HepG2 (cell line): ENCODE results near the gene CYP2A6. TPM values are rescaled to one million over a fixed set of nuclear protein-coding genes. Genes with fewer than 3 reads are reported as not detected.
A peak's percentile ranks its signal among the peaks of the same experiment; 100 is the strongest.

Source experiments
- CC2D1A ChIP-seq: sonication (generic); formaldehyde crosslinking; IDR thresholded peaks from 2 replicates; pipeline ENCODE4 v1.8.1; 2023; ENCODE audit warnings: mild to moderate bottlenecking, missing genetic modification reagents
- JARID2 ChIP-seq: sonication (generic); formaldehyde crosslinking; IDR thresholded peaks from 2 replicates; pipeline ENCODE4 v1.8.1; 2023; ENCODE audit warnings: missing genetic modification reagents, inconsistent platforms; ENCODE audit not compliant: insufficient replicate concordance
- REXO4 ChIP-seq: sonication (generic); formaldehyde crosslinking; IDR thresholded peaks from 2 replicates; pipeline ENCODE4 v1.8.0; 2022; ENCODE audit warnings: missing genetic modification reagents, mild to moderate bottlenecking, borderline replicate concordance
- STAG1 ChIP-seq: sonication (generic); formaldehyde crosslinking; IDR thresholded peaks from 2 replicates; pipeline ENCODE4 v1.4.0; 2020; ENCODE audit warnings: missing genetic modification reagents
- TEAD2 ChIP-seq: sonication (generic); formaldehyde crosslinking; IDR thresholded peaks from 2 replicates; pipeline ENCODE4 v1.9.0; 2021; ENCODE audit warnings: missing genetic modification reagents
- ZFAT ChIP-seq: sonication (generic); formaldehyde crosslinking; conservative IDR thresholded peaks from 2 replicates; pipeline ENCODE4 v1.8.1; 2023; ENCODE audit warnings: missing genetic modification reagents, inconsistent platforms
- ZNF136 ChIP-seq: sonication (generic); formaldehyde crosslinking; IDR thresholded peaks from 2 replicates; pipeline ENCODE4 v1.8.1; 2022; ENCODE audit warnings: low read depth, mild to moderate bottlenecking, moderate library complexity, missing genetic modification reagents
- ZNF232 ChIP-seq: sonication (generic); formaldehyde crosslinking; IDR thresholded peaks from 2 replicates; pipeline ENCODE4 v1.4.0; 2020; ENCODE audit warnings: missing genetic modification reagents, borderline replicate concordance
- ZNF264 ChIP-seq: sonication (generic); formaldehyde crosslinking; IDR thresholded peaks from 2 replicates; pipeline ENCODE4 v1.4.0; 2020; ENCODE audit warnings: missing genetic modification reagents
- ZNF672 ChIP-seq: sonication (generic); formaldehyde crosslinking; IDR thresholded peaks from 2 replicates; pipeline ENCODE4 v1.8.1; 2022; ENCODE audit warnings: missing genetic modification reagents
- ZNF792 ChIP-seq: IDR thresholded peaks from 2 replicates; pipeline ENCODE4 v1.6.1; 2016
- ZSCAN21 ChIP-seq: sonication (generic); formaldehyde crosslinking; IDR thresholded peaks from 2 replicates; pipeline ENCODE4 v1.8.0; 2022; ENCODE audit warnings: mild to moderate bottlenecking, missing genetic modification reagents, moderate library complexity, borderline replicate concordance
- polyA plus RNA-seq, 8 experiments: library from polyadenylated mRNA; depleted of rRNA in 3 of 8; stranded (reverse) in 7 of 8; unstranded in 1 of 8; fragments of >200 nt; fragmentation: Illumina TruSeq in 4 of 8; extraction: Trizol in 4 of 8; gene quantifications; 2 replicates each; pipeline versions ENCODE4 v1.2.1 to v1.2.3, GENCODE V29; 2011 to 2016; ENCODE audit warnings: low read depth in 4 of 8, missing spikeins in 1 of 8, mixed read lengths in 1 of 8; ENCODE audit not compliant: insufficient read depth in 1 of 8
- total RNA-seq, 5 experiments: library from RNA; depleted of rRNA; stranded (reverse); fragments of >200 nt; fragmentation: Illumina TruSeq; extraction: Trizol; gene quantifications; 2 replicates each; pipeline ENCODE4 v1.2.3, GENCODE V29; 2016; ENCODE audit warnings: low read depth in 1 of 5
- TF ChIP-seq, protein P1 (sequence below): IDR thresholded peaks from 2 replicates; pipeline ENCODE4 v1.6.1; 2016; ENCODE audit warnings: control low read depth
- TF ChIP-seq, protein P2 (sequence below): sonication (generic); formaldehyde crosslinking; IDR thresholded peaks from 2 replicates; pipeline ENCODE4 v1.4.0; 2020; ENCODE audit warnings: missing genetic modification reagents, low read depth, mild to moderate bottlenecking, borderline replicate concordance
- TF ChIP-seq, protein P3 (sequence below): IDR thresholded peaks from 2 replicates; pipeline ENCODE4 v1.6.1; 2016
- TF ChIP-seq, protein P4 (sequence below): fragments of 450-650 bp; IDR thresholded peaks from 2 replicates; pipeline ENCODE4 v1.6.1; 2017; ENCODE audit warnings: mild to moderate bottlenecking
- TF ChIP-seq, protein P5 (sequence below): sonication (generic); formaldehyde crosslinking; IDR thresholded peaks from 2 replicates; pipeline ENCODE4 v1.5.0; 2020; ENCODE audit warnings: mild to moderate bottlenecking, missing genetic modification reagents
- TF ChIP-seq, protein P6 (sequence below): sonication (generic); formaldehyde crosslinking; conservative IDR thresholded peaks from 2 replicates; pipeline ENCODE4 v1.4.0; 2020; ENCODE audit warnings: missing genetic modification reagents

The CYP2A6 gene
- total and polyA plus RNA-seq, 2 of the 13 experiments (the other 11 are each of a cell fraction or from before 2014, with no cell fraction given), result not detected

DNA sequence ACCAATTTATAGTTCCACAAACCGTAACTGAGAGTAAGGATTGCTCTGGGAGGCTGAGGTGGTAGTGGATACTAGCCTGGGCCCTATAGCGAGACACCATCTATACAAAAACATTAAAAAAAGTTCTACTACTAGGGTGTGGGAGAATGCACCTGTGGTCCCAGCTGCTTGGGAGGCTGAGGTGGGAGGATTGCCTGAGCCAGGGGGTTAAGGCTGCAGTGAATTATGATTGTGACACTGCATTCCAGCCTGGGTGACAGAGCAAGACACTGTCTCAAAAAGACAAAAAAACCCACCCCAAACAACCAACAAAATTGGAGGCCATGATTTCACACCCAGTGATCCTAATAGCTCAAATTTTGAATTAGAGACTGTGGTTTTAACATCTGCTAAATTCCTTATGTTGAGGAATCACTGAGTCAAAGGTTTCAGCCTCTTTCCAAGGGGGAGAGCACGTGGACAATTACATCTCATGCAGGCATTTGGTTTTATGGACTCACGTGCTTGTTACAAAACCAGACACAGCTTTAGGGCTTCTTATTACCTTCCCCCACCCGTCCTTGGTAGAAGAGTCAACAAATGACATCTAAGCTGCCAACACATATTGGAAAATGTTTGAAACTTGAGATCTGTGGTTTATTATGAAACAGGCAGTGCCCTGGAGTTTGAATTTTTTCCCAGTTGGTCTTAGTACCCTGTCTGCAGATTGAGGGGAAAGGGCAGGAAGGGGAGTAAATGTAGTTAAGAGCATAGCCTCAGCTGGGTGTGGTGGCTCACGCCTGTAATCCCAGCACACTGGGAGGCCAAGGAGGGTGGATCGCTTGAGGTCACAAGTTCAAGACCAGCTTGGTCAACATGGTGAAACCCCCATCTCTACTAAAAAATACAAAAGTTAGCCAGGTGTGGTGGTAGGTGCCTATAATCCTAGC, 18.5 kb downstream of the CYP2A6 start (continued):
- TF ChIP-seq, protein P1, sequence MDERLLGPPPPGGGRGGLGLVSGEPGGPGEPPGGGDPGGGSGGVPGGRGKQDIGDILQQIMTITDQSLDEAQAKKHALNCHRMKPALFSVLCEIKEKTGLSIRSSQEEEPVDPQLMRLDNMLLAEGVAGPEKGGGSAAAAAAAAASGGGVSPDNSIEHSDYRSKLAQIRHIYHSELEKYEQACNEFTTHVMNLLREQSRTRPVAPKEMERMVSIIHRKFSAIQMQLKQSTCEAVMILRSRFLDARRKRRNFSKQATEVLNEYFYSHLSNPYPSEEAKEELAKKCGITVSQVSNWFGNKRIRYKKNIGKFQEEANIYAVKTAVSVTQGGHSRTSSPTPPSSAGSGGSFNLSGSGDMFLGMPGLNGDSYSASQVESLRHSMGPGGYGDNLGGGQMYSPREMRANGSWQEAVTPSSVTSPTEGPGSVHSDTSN (CRISPR knock-in tag), result no peak
- no peak for TF ChIP-seq REXO4 (CRISPR knock-in tag)
- TF ChIP-seq CC2D1A (CRISPR knock-in tag), result no peak
- TF ChIP-seq ZNF672, result no peak
- TF ChIP-seq ZFAT (CRISPR knock-in tag), result no peak
- TF ChIP-seq TEAD2 (CRISPR knock-in tag), result no peak
- TF ChIP-seq, protein P2, sequence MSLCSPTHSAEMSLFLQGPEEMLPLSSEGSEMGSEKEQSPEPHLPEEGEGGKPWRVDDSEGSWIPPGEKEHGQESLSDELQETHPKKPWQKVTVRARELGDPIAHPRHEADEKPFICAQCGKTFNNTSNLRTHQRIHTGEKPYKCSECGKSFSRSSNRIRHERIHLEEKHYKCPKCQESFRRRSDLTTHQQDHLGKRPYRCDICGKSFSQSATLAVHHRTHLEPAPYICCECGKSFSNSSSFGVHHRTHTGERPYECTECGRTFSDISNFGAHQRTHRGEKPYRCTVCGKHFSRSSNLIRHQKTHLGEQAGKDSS (CRISPR knock-in tag), result no peak
- no peak for TF ChIP-seq ZNF136 (CRISPR knock-in tag)
- peak; percentile 71; the same call in 1 of the 2 replicates for TF ChIP-seq ZNF232 (CRISPR knock-in tag)
- peak; percentile 94 for TF ChIP-seq ZNF264 (CRISPR knock-in tag)
- TF ChIP-seq, protein P3, sequence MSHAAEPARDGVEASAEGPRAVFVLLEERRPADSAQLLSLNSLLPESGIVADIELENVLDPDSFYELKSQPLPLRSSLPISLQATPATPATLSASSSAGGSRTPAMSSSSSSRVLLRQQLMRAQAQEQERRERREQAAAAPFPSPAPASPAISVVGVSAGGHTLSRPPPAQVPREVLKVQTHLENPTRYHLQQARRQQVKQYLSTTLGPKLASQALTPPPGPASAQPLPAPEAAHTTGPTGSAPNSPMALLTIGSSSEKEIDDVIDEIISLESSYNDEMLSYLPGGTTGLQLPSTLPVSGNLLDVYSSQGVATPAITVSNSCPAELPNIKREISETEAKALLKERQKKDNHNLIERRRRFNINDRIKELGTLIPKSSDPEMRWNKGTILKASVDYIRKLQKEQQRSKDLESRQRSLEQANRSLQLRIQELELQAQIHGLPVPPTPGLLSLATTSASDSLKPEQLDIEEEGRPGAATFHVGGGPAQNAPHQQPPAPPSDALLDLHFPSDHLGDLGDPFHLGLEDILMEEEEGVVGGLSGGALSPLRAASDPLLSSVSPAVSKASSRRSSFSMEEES, result peak; percentile 97
- TF ChIP-seq, protein P4, sequence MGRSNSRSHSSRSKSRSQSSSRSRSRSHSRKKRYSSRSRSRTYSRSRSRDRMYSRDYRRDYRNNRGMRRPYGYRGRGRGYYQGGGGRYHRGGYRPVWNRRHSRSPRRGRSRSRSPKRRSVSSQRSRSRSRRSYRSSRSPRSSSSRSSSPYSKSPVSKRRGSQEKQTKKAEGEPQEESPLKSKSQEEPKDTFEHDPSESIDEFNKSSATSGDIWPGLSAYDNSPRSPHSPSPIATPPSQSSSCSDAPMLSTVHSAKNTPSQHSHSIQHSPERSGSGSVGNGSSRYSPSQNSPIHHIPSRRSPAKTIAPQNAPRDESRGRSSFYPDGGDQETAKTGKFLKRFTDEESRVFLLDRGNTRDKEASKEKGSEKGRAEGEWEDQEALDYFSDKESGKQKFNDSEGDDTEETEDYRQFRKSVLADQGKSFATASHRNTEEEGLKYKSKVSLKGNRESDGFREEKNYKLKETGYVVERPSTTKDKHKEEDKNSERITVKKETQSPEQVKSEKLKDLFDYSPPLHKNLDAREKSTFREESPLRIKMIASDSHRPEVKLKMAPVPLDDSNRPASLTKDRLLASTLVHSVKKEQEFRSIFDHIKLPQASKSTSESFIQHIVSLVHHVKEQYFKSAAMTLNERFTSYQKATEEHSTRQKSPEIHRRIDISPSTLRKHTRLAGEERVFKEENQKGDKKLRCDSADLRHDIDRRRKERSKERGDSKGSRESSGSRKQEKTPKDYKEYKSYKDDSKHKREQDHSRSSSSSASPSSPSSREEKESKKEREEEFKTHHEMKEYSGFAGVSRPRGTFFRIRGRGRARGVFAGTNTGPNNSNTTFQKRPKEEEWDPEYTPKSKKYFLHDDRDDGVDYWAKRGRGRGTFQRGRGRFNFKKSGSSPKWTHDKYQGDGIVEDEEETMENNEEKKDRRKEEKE, result no peak
- TF ChIP-seq, protein P5, sequence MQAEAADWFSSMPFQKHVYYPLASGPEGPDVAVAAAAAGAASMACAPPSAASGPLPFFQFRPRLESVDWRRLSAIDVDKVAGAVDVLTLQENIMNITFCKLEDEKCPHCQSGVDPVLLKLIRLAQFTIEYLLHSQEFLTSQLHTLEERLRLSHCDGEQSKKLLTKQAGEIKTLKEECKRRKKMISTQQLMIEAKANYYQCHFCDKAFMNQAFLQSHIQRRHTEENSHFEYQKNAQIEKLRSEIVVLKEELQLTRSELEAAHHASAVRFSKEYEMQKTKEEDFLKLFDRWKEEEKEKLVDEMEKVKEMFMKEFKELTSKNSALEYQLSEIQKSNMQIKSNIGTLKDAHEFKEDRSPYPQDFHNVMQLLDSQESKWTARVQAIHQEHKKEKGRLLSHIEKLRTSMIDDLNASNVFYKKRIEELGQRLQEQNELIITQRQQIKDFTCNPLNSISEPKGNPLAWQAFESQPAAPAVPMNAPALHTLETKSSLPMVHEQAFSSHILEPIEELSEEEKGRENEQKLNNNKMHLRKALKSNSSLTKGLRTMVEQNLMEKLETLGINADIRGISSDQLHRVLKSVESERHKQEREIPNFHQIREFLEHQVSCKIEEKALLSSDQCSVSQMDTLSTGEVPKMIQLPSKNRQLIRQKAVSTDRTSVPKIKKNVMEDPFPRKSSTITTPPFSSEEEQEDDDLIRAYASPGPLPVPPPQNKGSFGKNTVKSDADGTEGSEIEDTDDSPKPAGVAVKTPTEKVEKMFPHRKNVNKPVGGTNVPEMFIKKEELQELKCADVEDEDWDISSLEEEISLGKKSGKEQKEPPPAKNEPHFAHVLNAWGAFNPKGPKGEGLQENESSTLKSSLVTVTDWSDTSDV (CRISPR knock-in tag), result no peak
- TF ChIP-seq, protein P6, sequence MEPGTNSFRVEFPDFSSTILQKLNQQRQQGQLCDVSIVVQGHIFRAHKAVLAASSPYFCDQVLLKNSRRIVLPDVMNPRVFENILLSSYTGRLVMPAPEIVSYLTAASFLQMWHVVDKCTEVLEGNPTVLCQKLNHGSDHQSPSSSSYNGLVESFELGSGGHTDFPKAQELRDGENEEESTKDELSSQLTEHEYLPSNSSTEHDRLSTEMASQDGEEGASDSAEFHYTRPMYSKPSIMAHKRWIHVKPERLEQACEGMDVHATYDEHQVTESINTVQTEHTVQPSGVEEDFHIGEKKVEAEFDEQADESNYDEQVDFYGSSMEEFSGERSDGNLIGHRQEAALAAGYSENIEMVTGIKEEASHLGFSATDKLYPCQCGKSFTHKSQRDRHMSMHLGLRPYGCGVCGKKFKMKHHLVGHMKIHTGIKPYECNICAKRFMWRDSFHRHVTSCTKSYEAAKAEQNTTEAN (CRISPR knock-in tag), result peak; percentile 55; the same call in 1 of the 2 replicates
- TF ChIP-seq ZNF792 (CRISPR knock-in tag), result no peak
- TF ChIP-seq JARID2 (CRISPR knock-in tag), result no peak
- peak; percentile 38; the same call in 1 of the 2 replicates for TF ChIP-seq ZSCAN21 (CRISPR knock-in tag)
- no peak for TF ChIP-seq STAG1
